Measurements from ENCODE around the gene MRPL50.

Gene MRPL50

DNA sequence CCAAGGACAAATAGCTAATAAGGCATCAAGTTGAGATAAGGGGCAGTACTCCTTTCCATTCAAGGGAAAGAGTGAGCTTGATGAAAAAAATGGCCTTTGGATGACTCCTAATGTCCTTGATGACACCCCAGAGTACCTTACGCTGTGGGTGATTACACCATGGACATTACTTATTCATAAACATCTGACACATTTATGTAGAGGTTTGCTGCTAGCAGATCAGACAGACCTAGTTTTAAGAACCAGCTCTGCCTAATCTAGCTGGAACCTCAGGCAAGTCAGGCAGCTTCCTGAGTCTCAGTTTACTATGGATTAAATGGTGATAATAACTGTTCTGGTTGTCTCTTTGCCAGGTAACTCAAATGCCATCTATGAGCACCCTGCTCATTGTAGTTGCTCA, 34.3 kb upstream of the MRPL50 start:
- POLR2A ChIA-PET (ENCODE audit: low non-redundant PET): no interaction called here
- CTCF ChIA-PET: interaction anchor here (1.7 to 2.3 kb wide), 2 partner anchors 16 to 26 kb away, joined by 3 to 7 read pairs; no protein-coding TSS in a partner anchor
- no peak for DNase-seq (ENCODE audit: low spot score)

DNA sequence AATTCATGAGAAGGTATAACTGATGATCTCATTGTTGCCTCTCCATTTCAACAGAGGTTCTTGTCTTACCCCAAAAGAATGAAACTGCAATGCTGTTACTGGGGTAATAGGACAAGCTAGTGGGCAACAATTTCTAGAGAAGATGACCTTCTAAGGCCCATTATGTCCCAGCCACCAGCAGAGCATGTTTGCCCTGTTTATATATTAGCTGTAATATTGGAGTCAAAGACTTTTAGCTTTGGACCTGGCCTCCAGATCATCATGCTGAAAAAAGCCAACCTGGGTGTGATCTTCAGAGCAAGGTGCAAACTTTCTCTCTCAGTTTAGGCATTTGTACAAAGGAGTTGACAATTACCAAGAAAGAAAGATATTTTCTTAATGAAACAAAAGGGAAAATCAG, 33.8 kb upstream of the MRPL50 start:
- DNase-seq (ENCODE audit: low spot score): no peak
- CTCF ChIA-PET: interaction anchor here (0.8 to 2.3 kb wide), 3 partner anchors 17 to 135 kb away, joined by 3 to 7 read pairs (median 4); no protein-coding TSS in a partner anchor
- POLR2A ChIA-PET (ENCODE audit: low non-redundant PET): no interaction called here
- no peak overlapping the region for H3K27ac ChIP-seq
- TF ChIP-seq, protein P1, sequence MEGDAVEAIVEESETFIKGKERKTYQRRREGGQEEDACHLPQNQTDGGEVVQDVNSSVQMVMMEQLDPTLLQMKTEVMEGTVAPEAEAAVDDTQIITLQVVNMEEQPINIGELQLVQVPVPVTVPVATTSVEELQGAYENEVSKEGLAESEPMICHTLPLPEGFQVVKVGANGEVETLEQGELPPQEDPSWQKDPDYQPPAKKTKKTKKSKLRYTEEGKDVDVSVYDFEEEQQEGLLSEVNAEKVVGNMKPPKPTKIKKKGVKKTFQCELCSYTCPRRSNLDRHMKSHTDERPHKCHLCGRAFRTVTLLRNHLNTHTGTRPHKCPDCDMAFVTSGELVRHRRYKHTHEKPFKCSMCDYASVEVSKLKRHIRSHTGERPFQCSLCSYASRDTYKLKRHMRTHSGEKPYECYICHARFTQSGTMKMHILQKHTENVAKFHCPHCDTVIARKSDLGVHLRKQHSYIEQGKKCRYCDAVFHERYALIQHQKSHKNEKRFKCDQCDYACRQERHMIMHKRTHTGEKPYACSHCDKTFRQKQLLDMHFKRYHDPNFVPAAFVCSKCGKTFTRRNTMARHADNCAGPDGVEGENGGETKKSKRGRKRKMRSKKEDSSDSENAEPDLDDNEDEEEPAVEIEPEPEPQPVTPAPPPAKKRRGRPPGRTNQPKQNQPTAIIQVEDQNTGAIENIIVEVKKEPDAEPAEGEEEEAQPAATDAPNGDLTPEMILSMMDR (conservative IDR thresholded peaks at IDR 0.05; ENCODE audit: low read depth): no peak

More for the DNA sequence above, 34.3 kb upstream of the MRPL50 start:
- TF ChIP-seq, protein P1 (conservative IDR thresholded peaks at IDR 0.05; ENCODE audit: low read depth): no peak
- no peak overlapping the region for H3K27ac ChIP-seq

DNA sequence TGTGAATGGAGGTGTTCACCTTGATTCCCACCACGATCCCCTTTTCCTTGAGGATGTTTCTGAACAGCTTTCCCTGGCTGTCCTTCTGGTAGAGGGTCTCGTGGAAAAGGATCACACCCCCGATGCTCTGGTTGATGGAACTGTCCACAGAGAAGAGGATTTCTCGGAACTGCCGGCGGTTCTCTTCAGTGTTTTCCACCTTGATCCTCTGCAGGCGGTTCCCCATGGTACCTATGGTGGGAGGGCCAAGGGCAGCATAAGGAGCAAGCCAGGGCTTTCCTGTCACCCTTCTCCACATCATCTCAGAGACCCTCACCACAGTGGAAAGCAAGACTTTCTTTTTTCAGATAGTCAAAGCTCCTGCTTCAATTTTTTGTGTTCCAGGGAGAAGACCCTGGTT, 31.3 kb upstream of the MRPL50 start:
- TF ChIP-seq, protein P1 (conservative IDR thresholded peaks at IDR 0.05; ENCODE audit: low read depth): no peak
- CTCF ChIA-PET: no interaction called here
- no peak for DNase-seq (ENCODE audit: low spot score)
- POLR2A ChIA-PET (ENCODE audit: low non-redundant PET): no interaction called here
- no peak overlapping the region for H3K27ac ChIP-seq

DNA sequence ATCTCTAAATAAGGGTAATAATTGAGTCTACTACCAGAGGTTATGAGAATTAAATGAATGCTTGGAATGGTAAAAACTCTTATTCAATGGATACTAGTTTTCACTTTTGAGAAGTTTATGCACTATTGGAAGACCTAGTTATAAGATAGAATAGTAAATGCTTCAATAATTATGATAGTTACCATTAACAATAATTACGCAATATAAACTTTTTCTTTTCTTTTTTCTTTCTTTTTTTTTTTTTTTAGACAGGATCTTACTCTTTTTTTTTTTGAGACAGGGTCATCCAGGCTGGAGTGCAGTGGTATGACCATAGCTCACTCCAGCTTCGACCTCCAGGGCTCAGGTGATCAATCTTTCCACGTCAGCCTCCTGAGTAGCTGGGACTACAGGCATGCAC, 30.5 kb upstream of the MRPL50 start:
- H3K27ac ChIP-seq: no peak overlapping the region
- TF ChIP-seq, protein P1 (conservative IDR thresholded peaks at IDR 0.05; ENCODE audit: low read depth): no peak
- ChIA-PET POLR2A (ENCODE audit: low non-redundant PET) (no interaction called here), CTCF (no interaction called here)
- no peak for DNase-seq (ENCODE audit: low spot score)

DNA sequence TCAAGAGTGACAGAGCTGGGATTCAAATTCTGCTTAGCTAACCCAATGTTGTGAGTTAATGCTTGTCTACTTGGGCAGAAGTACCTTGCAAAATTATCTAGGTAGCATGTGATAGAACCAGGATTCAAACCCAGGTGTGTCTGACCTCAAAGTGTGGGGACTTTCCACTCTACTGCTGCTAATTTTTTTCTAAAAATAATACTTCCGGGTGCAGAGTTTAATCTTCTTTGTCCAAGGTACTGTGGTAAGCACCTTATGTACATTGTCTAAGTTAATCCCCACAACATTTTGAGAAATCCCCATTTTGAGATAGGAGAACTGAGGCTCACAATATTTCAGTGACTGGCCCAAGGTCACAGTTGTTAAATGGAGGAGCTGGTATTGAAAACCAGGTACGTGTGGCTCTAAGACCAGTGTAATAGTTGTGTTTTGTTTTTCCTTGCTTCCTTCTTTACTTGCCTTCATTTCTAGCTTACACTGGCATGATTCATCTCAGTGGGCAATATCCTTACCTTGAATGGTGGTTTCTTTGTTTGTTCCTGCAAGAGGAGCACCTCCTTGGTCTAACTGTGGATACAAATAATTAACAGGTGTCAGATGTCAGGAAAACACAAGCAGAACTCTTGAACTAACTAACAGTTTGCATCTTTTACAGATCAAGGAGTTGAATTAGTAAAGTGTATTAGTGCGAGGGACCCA, 29.7 kb upstream of the MRPL50 start:
- no peak overlapping the region for H3K27ac ChIP-seq
- ChIA-PET POLR2A (ENCODE audit: low non-redundant PET) (no interaction called here), CTCF (no interaction called here)
- TF ChIP-seq, protein P1 (conservative IDR thresholded peaks at IDR 0.05; ENCODE audit: low read depth): no peak
- no peak for DNase-seq (ENCODE audit: low spot score)

DNA sequence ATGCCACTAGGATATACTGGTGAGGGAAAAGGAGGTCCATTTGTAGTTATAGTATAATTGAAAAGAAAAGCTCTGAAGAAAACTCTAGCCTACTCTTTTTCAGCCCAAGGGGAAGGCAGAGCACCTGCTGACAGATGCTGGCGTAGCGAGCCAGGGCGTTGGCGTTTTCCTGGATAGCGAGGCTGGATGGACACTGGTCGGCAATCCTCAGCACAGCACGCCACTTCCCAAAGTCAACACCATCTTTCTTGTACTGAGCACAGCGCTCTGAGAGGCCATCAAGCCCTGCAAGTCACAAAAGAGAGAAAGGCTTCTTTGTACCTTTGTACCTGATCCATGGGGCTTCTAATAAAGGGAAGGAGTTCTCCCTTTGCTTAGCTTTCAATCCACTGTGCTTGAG, 28.9 kb upstream of the MRPL50 start:
- ChIA-PET POLR2A (ENCODE audit: low non-redundant PET) (no interaction called here), CTCF (no interaction called here)
- H3K27ac ChIP-seq: no peak overlapping the region
- no peak for DNase-seq (ENCODE audit: low spot score)
- TF ChIP-seq, protein P1 (conservative IDR thresholded peaks at IDR 0.05; ENCODE audit: low read depth): no peak

All from RWPE1 (cell line).